ENCODE data around the gene LYG2. TPM values are rescaled to one million over a fixed set of nuclear protein-coding genes. Genes with fewer than 3 reads are reported as not detected.
"Not testable (repeated sequence)": the region's sequence is repeated elsewhere in the genome, so short reads cannot be mapped to it uniquely, and the experiment has no call there.

Gene LYG2
- total RNA-seq, 6 experiments from 2014 or later: not detected

- intact Hi-C loops (cut with DNase I): no loop called here
- Histone ChIP-seq H3K4me1 (no peaks in the 10 kb centered on the region), H3K36me3 (no peaks in the 10 kb centered on the region), H3K27ac (no peak overlapping the region), H3K4me3 (no peak overlapping the region), H3K9me3 (no peaks in the 10 kb centered on the region), H3K27me3 (no peaks in the 10 kb centered on the region)
- DNase-seq (no peak), ATAC-seq (no peak)
- no peak for TF ChIP-seq POLR2A (IDR thresholded peaks at IDR 0.05)
- no peak for TF ChIP-seq CTCF (IDR thresholded peaks at IDR 0.05)
- WGBS (ENCODE audit: insufficient coverage, low coverage, low lambda C conversion rate, missing lambda C conversion rate): 75% methylated on average over 3 of the region's 7 CpGs
Measured at GRCh38 chr2:99285526-99285925, 30.1 kb upstream of the LYG2 start.

GRCh38 chr2:99279969-99280695, 24.7 kb upstream of the LYG2 start:
- H3K27ac ChIP-seq: no peak overlapping the region
- DNase-seq: no peak
- H3K4me3 ChIP-seq: no peak overlapping the region
- intact Hi-C loops (cut with DNase I): no loop called here
- TF ChIP-seq CTCF (IDR thresholded peaks at IDR 0.05) (no peak), POLR2A (IDR thresholded peaks at IDR 0.05) (no peak)
- no peaks in the 10 kb centered on the region for H3K9me3 ChIP-seq
- H3K4me1 ChIP-seq: no peaks in the 10 kb centered on the region
- H3K27me3 ChIP-seq: no peaks in the 10 kb centered on the region
- ATAC-seq: peak in 2 of 4 donors; percentile 20 to 59
- no peaks in the 10 kb centered on the region for H3K36me3 ChIP-seq

- H3K9me3 ChIP-seq: no peaks in the 10 kb centered on the region
- no peaks in the 10 kb centered on the region for H3K36me3 ChIP-seq
- no peak overlapping the region for H3K4me3 ChIP-seq
- ATAC-seq: no peak
- no peaks in the 10 kb centered on the region for H3K4me1 ChIP-seq
- DNase-seq: no peak
- no peak for TF ChIP-seq CTCF (IDR thresholded peaks at IDR 0.05)
- TF ChIP-seq POLR2A (IDR thresholded peaks at IDR 0.05): no peak
- no peak overlapping the region for H3K27ac ChIP-seq
- 82% methylated on average over 1 of the region's 2 CpGs for WGBS (ENCODE audit: insufficient coverage, low coverage, low lambda C conversion rate, missing lambda C conversion rate)
- H3K27me3 ChIP-seq: no peaks in the 10 kb centered on the region
- intact Hi-C loops (cut with DNase I): no loop called here
Measured at GRCh38 chr2:99278793-99279291, 23.4 kb upstream of the LYG2 start.

GRCh38 chr2:99278195-99278765, 22.8 kb upstream of the LYG2 start:
- H3K27me3 ChIP-seq; H3K4me1 ChIP-seq; H3K4me3 ChIP-seq; H3K27ac ChIP-seq; ATAC-seq; H3K9me3 ChIP-seq; DNase-seq; intact Hi-C loops (cut with DNase I); H3K36me3 ChIP-seq: not testable (repeated sequence)
- 94% methylated on average over 3 of the region's 5 CpGs for WGBS (ENCODE audit: insufficient coverage, low coverage, low lambda C conversion rate, missing lambda C conversion rate)

- 57% methylated on average over 7 of the region's 7 CpGs for WGBS (ENCODE audit: insufficient coverage, low coverage, low lambda C conversion rate, missing lambda C conversion rate)
Measured at GRCh38 chr2:99275882-99276281, 20.4 kb upstream of the LYG2 start.

More at GRCh38 chr2:99275882-99276281, 20.4 kb upstream of the LYG2 start:
- H3K27ac ChIP-seq: no peak overlapping the region
- no peaks in the 10 kb centered on the region for H3K27me3 ChIP-seq
- no peaks in the 10 kb centered on the region for H3K36me3 ChIP-seq
- no peak for DNase-seq
- no peaks in the 10 kb centered on the region for H3K9me3 ChIP-seq
- intact Hi-C loops (cut with DNase I): no loop called here
- TF ChIP-seq CTCF (IDR thresholded peaks at IDR 0.05): no peak
- no peak for TF ChIP-seq POLR2A (IDR thresholded peaks at IDR 0.05)
- no peak overlapping the region for H3K4me3 ChIP-seq
- H3K4me1 ChIP-seq: no peaks in the 10 kb centered on the region
- no peak for ATAC-seq

All from right lobe of liver (tissue), 6 donors.